ENCODE data around the gene EPN3. TPM values are rescaled to one million over a fixed set of nuclear protein-coding genes. Genes with fewer than 3 reads are reported as not detected.

Gene EPN3
- total RNA-seq, 1 experiment from 2014 or later = 17.8 TPM

- BruUV-seq (replicated peaks) = TSS peak; percentile 73
- no peaks in the 10 kb centered on the region for H4K20me1 ChIP-seq (ENCODE audit: insufficient read depth)
- peak overlapping the region; percentile 26 for H2AFZ ChIP-seq (ENCODE audit: low read depth, low read length, poor library complexity, severe bottlenecking)
- CTCF ChIA-PET = interaction anchor here (0.8 to 2.1 kb wide), 13 partner anchors 9 to 342 kb away, joined by 3 to 11 read pairs (median 5); partner anchors contain the start of genes CACNA1G and EPN3
- intact Hi-C loops (cut with micrococcal nuclease) = loop anchor here (1.0 to 10.0 kb wide), 2 partner anchors 60 to 613 kb away; partner anchors contain the start of gene NME1
- H3K4me1 ChIP-seq (ENCODE audit: control insufficient read depth in 1 of 2, insufficient read depth in 2 of 2, low read length in 2 of 2) = peaks cover 40 to 66% of the 10 kb centered on the region in 2 experiments
- H3K4me3 ChIP-seq (replicated peaks in 1 of 2; ENCODE audit: low read depth in 1 of 2, low read length in 2 of 2) = peak overlapping the region; percentile 68
- RAD21 ChIA-PET (ENCODE audit: low non-redundant PET in 1 of 2, low total read pairs in 2 of 2, uncharacterized antibody in 2 of 2, unreplicated experiment in 2 of 2) = interaction anchor here in 1 of 2 experiments (1.0 kb wide), 1 partner anchor 58 kb away, joined by 3 read pairs; no protein-coding TSS in a partner anchor
- no peaks in the 10 kb centered on the region for H3K27me3 ChIP-seq (ENCODE audit: insufficient read depth, low read length)
- H3K79me2 ChIP-seq (ENCODE audit: insufficient read depth, low read length) = no peaks in the 10 kb centered on the region
- H3K9me2 ChIP-seq (ENCODE audit: insufficient read depth) = no peaks in the 10 kb centered on the region
- POLR2A ChIA-PET = interaction anchor here (0.7 to 2.1 kb wide), 9 partner anchors 9 to 324 kb away, joined by 3 to 12 read pairs (median 4); partner anchors contain the start of genes LUC7L3, RSAD1 and TOB1
- peak overlapping the region; percentile 80 for H3K9ac ChIP-seq (ENCODE audit: low read length)
- H3K9me3 ChIP-seq (ENCODE audit: control insufficient read depth in 1 of 2, insufficient read depth in 1 of 2, low read depth in 1 of 2, low read length in 2 of 2) = no peaks in the 10 kb centered on the region
- peak; percentile 74 for ATAC-seq
- H3K4me2 ChIP-seq (ENCODE audit: low read length) = peak overlapping the region; percentile 92
- H3K36me3 ChIP-seq (ENCODE audit: control insufficient read depth in 1 of 2, insufficient read depth in 2 of 2, low read length in 2 of 2) = no peaks in the 10 kb centered on the region
- no peak for DNase-seq (ENCODE audit: low read depth, low spot score)
- H3K27ac ChIP-seq (ENCODE audit: low read depth, low read length) = peak overlapping the region; percentile 71
- no peak for TF ChIP-seq SIN3A (IDR thresholded peaks at IDR 0.05; ENCODE audit: low read depth)
- no peak for TF ChIP-seq JUND (IDR thresholded peaks at IDR 0.05)
- no peak for TF ChIP-seq SRF (IDR thresholded peaks at IDR 0.05; ENCODE audit: low read depth)
- TF ChIP-seq POLR2A (IDR thresholded peaks at IDR 0.05; ENCODE audit: borderline replicate concordance, extremely low read depth, insufficient read depth, insufficient read length) = peak; percentile 94
- TF ChIP-seq EGR1 (IDR thresholded peaks at IDR 0.05; ENCODE audit: low read depth) = no peak
- TF ChIP-seq TCF7L2 (IDR thresholded peaks at IDR 0.05; ENCODE audit: borderline replicate concordance, extremely low read depth, insufficient read depth, insufficient read length) = no peak
- TF ChIP-seq MAX (IDR thresholded peaks at IDR 0.05) = no peak
- no peak for TF ChIP-seq CEBPB (IDR thresholded peaks at IDR 0.05; ENCODE audit: low read depth)
- no peak for TF ChIP-seq EZH2 (IDR thresholded peaks at IDR 0.05)
- TF ChIP-seq ELF1 (IDR thresholded peaks at IDR 0.05; ENCODE audit: borderline replicate concordance, low read depth) = no peak
- peak; percentile 38 for TF ChIP-seq YY1 (IDR thresholded peaks at IDR 0.05; ENCODE audit: extremely low read depth, insufficient replicate concordance, low read depth, low read length)
- TF ChIP-seq FOSL1 (IDR thresholded peaks at IDR 0.05; ENCODE audit: low read depth) = no peak
- peak in 2 of 3 experiments; percentile 34 to 41; a peak in 4 of 6 replicates for TF ChIP-seq CTCF (IDR thresholded peaks at IDR 0.05 in 2 of 3, conservative IDR thresholded peaks at IDR 0.05 in 1 of 3; ENCODE audit: borderline replicate concordance in 1 of 3, insufficient read depth in 1 of 3, low read depth in 2 of 3, low read length in 2 of 3)
- TF ChIP-seq CBX3 (IDR thresholded peaks at IDR 0.05; ENCODE audit: low read depth) = no peak
- TF ChIP-seq RAD21 (IDR thresholded peaks at IDR 0.05; ENCODE audit: low read depth) = no peak
- no peak for TF ChIP-seq ATF3 (IDR thresholded peaks at IDR 0.05)
- no peak for TF ChIP-seq REST (IDR thresholded peaks at IDR 0.05; ENCODE audit: low read depth)
Observed at GRCh38 chr17:50541716-50542688, 9.5 kb downstream of the EPN3 start.
